Right renal pelvis (tissue), 4 donors: ENCODE data around the gene ST8SIA4. TPM values are rescaled to one million over a fixed set of nuclear protein-coding genes. Genes with fewer than 3 reads are reported as not detected.

Experiments
- DNase-seq, 4 donors: peaks; one replicate each; pipeline ENCODE4 v3.0.0-alpha.2; 2013; ENCODE audit warnings: low read depth in 4 of 4, low spot score in 3 of 4, missing footprints in 1 of 4
- polyA plus RNA-seq, 4 donors: library from polyadenylated mRNA; unstranded; fragments of 120-200 nt; gene quantifications; one replicate each; pipeline ENCODE4 v1.2.1, GENCODE V29; 2013; ENCODE audit not compliant: insufficient read length in 4 of 4

The ST8SIA4 gene
- polyA plus RNA-seq, 4 donors, result 5.0 to 6.9 (median 6.2) TPM

GRCh38 chr5:100872408-100873190, 30.5 kb downstream of the ST8SIA4 start:
- DNase-seq, result no peak

- no peak for DNase-seq
Measured at GRCh38 chr5:100867039-100867562, 36.0 kb downstream of the ST8SIA4 start.

GRCh38 chr5:100864931-100865330, 38.2 kb downstream of the ST8SIA4 start:
- no peak for DNase-seq

GRCh38 chr5:100863739-100864138, 39.3 kb downstream of the ST8SIA4 start:
- DNase-seq, result no peak

- DNase-seq, result no peak
Measured at GRCh38 chr5:100861148-100861547, 41.9 kb downstream of the ST8SIA4 start.

GRCh38 chr5:100860407-100860806, 42.7 kb downstream of the ST8SIA4 start:
- no peak for DNase-seq

- DNase-seq, result no peak
Measured at GRCh38 chr5:100858987-100859545, 44.0 kb downstream of the ST8SIA4 start.

- no peak for DNase-seq
Measured at GRCh38 chr5:100856462-100856861, 46.6 kb downstream of the ST8SIA4 start.

- no peak for DNase-seq
Measured at GRCh38 chr5:100855937-100856430, 47.1 kb downstream of the ST8SIA4 start.

- no peak for DNase-seq
Measured at GRCh38 chr5:100855295-100855694, 47.8 kb downstream of the ST8SIA4 start.

GRCh38 chr5:100854591-100854990, 48.5 kb downstream of the ST8SIA4 start:
- no peak for DNase-seq

- DNase-seq, result no peak
Measured at GRCh38 chr5:100853582-100853981, 49.5 kb downstream of the ST8SIA4 start.

GRCh38 chr5:100852988-100853449, 50.1 kb downstream of the ST8SIA4 start:
- no peak for DNase-seq

- no peak for DNase-seq
Measured at GRCh38 chr5:100852051-100852450, 51.0 kb downstream of the ST8SIA4 start.

GRCh38 chr5:100846772-100847171, 56.3 kb downstream of the ST8SIA4 start:
- no peak for DNase-seq

- DNase-seq, result no peak
Measured at GRCh38 chr5:100842080-100842479, 61.0 kb downstream of the ST8SIA4 start.

GRCh38 chr5:100841358-100842076, 61.6 kb downstream of the ST8SIA4 start:
- DNase-seq, result no peak

- DNase-seq, result no peak
Measured at GRCh38 chr5:100840789-100841188, 62.3 kb downstream of the ST8SIA4 start.

GRCh38 chr5:100840370-100840769, 62.7 kb downstream of the ST8SIA4 start:
- DNase-seq, result no peak

- DNase-seq, result no peak
Measured at GRCh38 chr5:100838048-100838473, 65.0 kb downstream of the ST8SIA4 start.

- DNase-seq, result no peak
Measured at GRCh38 chr5:100834519-100834918, 68.6 kb downstream of the ST8SIA4 start.
